ENCODE results near the gene PMEPA1.

- TF ChIP-seq ZNF391 (tag by site-specific recombination; IDR thresholded peaks at IDR 0.05; ENCODE audit: borderline replicate concordance, low read depth) (no peak), CTCF (tag by site-specific recombination; IDR thresholded peaks at IDR 0.05) (no peak)
These were observed 84.4 kb downstream of the PMEPA1 start for GRCh38 chr20:57625181-57625958.
